HCT116 (cell line): ENCODE data around the gene UACA. TPM values are rescaled to one million over a fixed set of nuclear protein-coding genes. Genes with fewer than 3 reads are reported as not detected.

Experiments used
- ATAC-seq: fragments of 200-7000 bp; cut with Tn5 transposase; 2 replicates; pipeline ENCODE4 v1.9.1; 2020; ENCODE audit warnings: mild to moderate bottlenecking, moderate library complexity
- BruUV-seq: library from RNA; stranded (reverse); fragments of 400-500 nt; replicated peaks from 2 replicates; lab custom pipeline; 2021; lab: Mats Ljungman, UMichigan
- CTCF ChIA-PET: fragments of 300-600 bp; sonication (Branson Sonifier 250); formaldehyde crosslinking; loops from one replicate; lab custom pipeline; 2021; ENCODE audit warnings: antibody characterized with exemption; lab: Charles Lee
- POLR2A ChIA-PET: fragments of 300-600, 350-600 bp; sonication (Branson Sonifier 250); formaldehyde crosslinking; loops from one replicate; lab custom pipeline; 2021; ENCODE audit warnings: antibody characterized with exemption; lab: Charles Lee
- RAD21 ChIA-PET, 2 experiments: fragments of 300-600 bp; sonication (Branson Sonifier 250); formaldehyde crosslinking; loops; one replicate each; lab custom pipeline; 2023; ENCODE audit warnings: low total read pairs in 2 of 2; ENCODE audit not compliant: uncharacterized antibody in 2 of 2, unreplicated experiment in 2 of 2, low non-redundant PET in 1 of 2; lab: Charles Lee
- DNase-seq: peaks from one replicate; pipeline ENCODE4 v3.0.0-alpha.2; 2010; ENCODE audit warnings: low read depth, low spot score
- H2AFZ ChIP-seq: fragments of 200-600 bp; shearing (Covaris generic), sonication (generic); 2 replicates; pipeline ENCODE4 v1.6.1; 2017; ENCODE audit warnings: low read depth, mixed run types, mixed read lengths, antibody characterized with exemption, low read length; ENCODE audit not compliant: poor library complexity, severe bottlenecking
- H3K27ac ChIP-seq: 2 replicates; pipeline ENCODE4 v1.5.1; 2012; ENCODE audit warnings: low read depth, low read length
- H3K27me3 ChIP-seq: fragments of 200-600 bp; sonication (generic); 2 replicates; pipeline ENCODE4 v1.6.1; 2016; ENCODE audit warnings: mixed run types, low read length, mixed read lengths; ENCODE audit not compliant: insufficient read depth
- H3K36me3 ChIP-seq, 2 experiments: fragments of 200-500 bp in 1 of 2; fragments of 200-600 bp in 1 of 2; sonication (Bioruptor generic) in 1 of 2; sonication (generic) in 1 of 2; 2 replicates each; pipeline versions ENCODE4 v1.5.1 to v1.6.1; 2014 to 2016; ENCODE audit warnings: low read length in 2 of 2, inconsistent platforms in 1 of 2, mixed read lengths in 1 of 2, mixed run types in 1 of 2; ENCODE audit not compliant: insufficient read depth in 2 of 2, control insufficient read depth in 1 of 2
- H3K4me1 ChIP-seq, 2 experiments: fragments of 200-600 bp in 1 of 2; sonication (generic) in 1 of 2; 2 replicates each; pipeline versions ENCODE4 v1.5.1 to v1.6.1; 2012 to 2017; ENCODE audit warnings: low read length in 2 of 2, inconsistent platforms in 1 of 2, mild to moderate bottlenecking in 1 of 2, mixed read lengths in 1 of 2, mixed run types in 1 of 2, moderate library complexity in 1 of 2; ENCODE audit not compliant: insufficient read depth in 2 of 2, control insufficient read depth in 1 of 2
- H3K4me2 ChIP-seq: fragments of 200-600 bp; sonication (generic); 2 replicates; pipeline ENCODE4 v1.6.1; 2017; ENCODE audit warnings: mixed run types, low read length, mixed read lengths
- H3K4me3 ChIP-seq, 2 experiments: fragments of 200-600 bp in 1 of 2; sonication (generic) in 1 of 2; replicated peaks in 1 of 2; 2 replicates each; pipeline ENCODE4 v1.5.1; 2011 to 2016; ENCODE audit warnings: low read length in 2 of 2, control low read depth in 1 of 2, low read depth in 1 of 2, mild to moderate bottlenecking in 1 of 2, mixed read lengths in 1 of 2, mixed run types in 1 of 2
- H3K79me2 ChIP-seq: fragments of 200-600 bp; sonication (generic); 2 replicates; pipeline ENCODE4 v1.6.1; 2017; ENCODE audit warnings: mild to moderate bottlenecking, mixed run types, low read length, moderate library complexity, mixed read lengths; ENCODE audit not compliant: insufficient read depth
- H3K9ac ChIP-seq: fragments of 200-600 bp; sonication (generic); 2 replicates; pipeline ENCODE4 v1.6.1; 2016; ENCODE audit warnings: low read length, mixed read lengths
- H3K9me2 ChIP-seq: fragments of 200-600 bp; sonication (generic), shearing (Covaris generic); 2 replicates; pipeline ENCODE4 v1.6.1; 2017; ENCODE audit warnings: mixed run types, mild to moderate bottlenecking, moderate library complexity; ENCODE audit not compliant: insufficient read depth
- H3K9me3 ChIP-seq, 2 experiments: fragments of 200-500 bp in 1 of 2; fragments of 200-600 bp in 1 of 2; sonication (Bioruptor generic) in 1 of 2; sonication (generic) in 1 of 2; 2 replicates each; pipeline ENCODE4 v1.6.1; 2014 to 2017; ENCODE audit warnings: low read length in 2 of 2, mixed read lengths in 2 of 2, inconsistent platforms in 1 of 2, low read depth in 1 of 2, mild to moderate bottlenecking in 1 of 2, mixed run types in 1 of 2, moderate library complexity in 1 of 2; ENCODE audit not compliant: control insufficient read depth in 1 of 2, insufficient read depth in 1 of 2
- H4K20me1 ChIP-seq: fragments of 200-600 bp; sonication (generic), shearing (Covaris generic); 2 replicates; pipeline ENCODE4 v1.6.1; 2017; ENCODE audit warnings: mixed run types, mild to moderate bottlenecking, moderate library complexity; ENCODE audit not compliant: insufficient read depth
- CBX3 ChIP-seq: IDR thresholded peaks from 2 replicates; pipeline ENCODE4 v1.6.1; 2012; ENCODE audit warnings: low read depth
- CEBPB ChIP-seq: IDR thresholded peaks from 2 replicates; pipeline ENCODE4 v1.6.1; 2012; ENCODE audit warnings: low read depth
- EGR1 ChIP-seq: IDR thresholded peaks from 2 replicates; pipeline ENCODE4 v1.6.1; 2012; ENCODE audit warnings: low read depth
- ELF1 ChIP-seq: IDR thresholded peaks from 2 replicates; pipeline ENCODE4 v1.6.1; 2012; ENCODE audit warnings: low read depth, borderline replicate concordance
- EZH2 ChIP-seq: fragments of 200-600 bp; sonication (generic); IDR thresholded peaks from 2 replicates; pipeline ENCODE4 v1.6.1; 2017; ENCODE audit warnings: antibody characterized with exemption, mixed run types
- EZH2phosphoT487 ChIP-seq: fragments of 200-600 bp; IDR thresholded peaks from 2 replicates; pipeline ENCODE4 v1.6.1; 2018; ENCODE audit warnings: antibody characterized with exemption, borderline replicate concordance
- FOSL1 ChIP-seq: IDR thresholded peaks from 2 replicates; pipeline ENCODE4 v1.6.1; 2012; ENCODE audit warnings: low read depth
- JUND ChIP-seq: IDR thresholded peaks from 2 replicates; pipeline ENCODE4 v1.6.1; 2012
- POLR2A ChIP-seq: IDR thresholded peaks from 2 replicates; pipeline ENCODE4 v1.7.0; 2011; ENCODE audit warnings: borderline replicate concordance; ENCODE audit not compliant: insufficient read depth, insufficient read length; ENCODE audit errors: extremely low read depth
- POLR2AphosphoS5 ChIP-seq: IDR thresholded peaks from 2 replicates; pipeline ENCODE4 v1.6.1; 2011; ENCODE audit warnings: mild to moderate bottlenecking, low read depth, low read length, moderate library complexity
- RAD21 ChIP-seq: IDR thresholded peaks from 2 replicates; pipeline ENCODE4 v1.6.1; 2012; ENCODE audit warnings: low read depth, mild to moderate bottlenecking
- SIN3A ChIP-seq: IDR thresholded peaks from 2 replicates; pipeline ENCODE4 v1.6.1; 2012; ENCODE audit warnings: low read depth
- SP1 ChIP-seq: IDR thresholded peaks from 2 replicates; pipeline ENCODE4 v1.6.1; 2012; ENCODE audit warnings: low read depth
- SRF ChIP-seq: IDR thresholded peaks from 2 replicates; pipeline ENCODE4 v1.6.1; 2012; ENCODE audit warnings: low read depth
- TCF7L2 ChIP-seq: IDR thresholded peaks from 2 replicates; pipeline ENCODE4 v1.7.0; 2011; ENCODE audit warnings: borderline replicate concordance, inconsistent platforms; ENCODE audit not compliant: insufficient read depth, insufficient read length; ENCODE audit errors: extremely low read depth
- YY1 ChIP-seq: IDR thresholded peaks from 2 replicates; pipeline ENCODE4 v1.6.1; 2011; ENCODE audit warnings: low read length, low read depth, moderate library complexity, mild to moderate bottlenecking; ENCODE audit not compliant: insufficient replicate concordance; ENCODE audit errors: extremely low read depth
- intact Hi-C: fragments of 100-400 bp; cut with micrococcal nuclease; formaldehyde crosslinking; loops from 2 replicates; pipeline ENCODE4 v1.10.0; 2022
- total RNA-seq: library from RNA; stranded (reverse); gene quantifications from one replicate; pipeline ENCODE4 v1.2.1, GENCODE V29; 2021; ENCODE audit not compliant: unreplicated experiment
- TF ChIP-seq, protein P1 (sequence below): IDR thresholded peaks from 2 replicates; pipeline ENCODE4 v1.6.1; 2012
- TF ChIP-seq, protein P2 (sequence below): IDR thresholded peaks from 2 replicates; pipeline ENCODE4 v1.6.1; 2012
- TF ChIP-seq, protein P3 (sequence below): IDR thresholded peaks from 2 replicates; pipeline ENCODE4 v1.6.1; 2011; ENCODE audit warnings: mild to moderate bottlenecking, low read length, moderate library complexity; ENCODE audit not compliant: insufficient replicate concordance; ENCODE audit errors: extremely low read depth

UACA gene
- total RNA-seq, 1 experiment from 2014 or later: 47.4 TPM

DNA sequence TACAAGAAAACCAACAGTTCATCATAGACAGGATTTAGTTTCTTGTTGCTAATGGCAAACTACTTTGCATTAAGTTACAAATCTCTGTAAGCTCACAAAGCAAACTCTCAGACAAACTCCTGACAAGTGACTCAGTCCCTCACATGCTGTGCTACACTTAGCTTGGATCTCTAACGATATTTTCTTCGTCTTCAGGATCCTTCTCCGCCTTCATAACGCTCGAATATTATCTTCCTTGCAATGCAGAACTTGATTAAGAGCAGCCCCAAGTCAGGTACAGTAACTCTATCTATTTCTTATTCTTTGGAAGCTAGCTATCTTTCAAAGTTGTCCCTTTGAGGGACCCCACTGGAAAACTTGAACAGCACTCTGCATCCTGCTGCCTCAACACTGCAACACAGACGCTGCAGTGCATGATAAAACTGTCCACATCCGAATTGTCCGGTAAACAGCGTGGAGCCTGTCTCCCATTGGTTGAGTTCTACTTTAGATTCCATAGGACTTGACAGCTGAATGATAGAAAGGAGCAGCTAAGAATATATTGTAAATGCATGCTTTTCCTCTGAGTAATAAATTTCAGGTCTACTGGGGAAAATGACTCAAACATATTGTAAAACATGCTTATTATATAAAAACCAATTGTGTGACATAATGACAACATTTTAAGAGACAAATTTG is 61.3 kb downstream of the UACA start:
- no peaks in the 10 kb centered on the region for H3K27me3 ChIP-seq
- H3K36me3 ChIP-seq: no peaks in the 10 kb centered on the region
- no peaks in the 10 kb centered on the region for H3K9me2 ChIP-seq
- H2AFZ ChIP-seq: no peak overlapping the region
- H3K4me2 ChIP-seq: peak overlapping the region; percentile 18; the same call in 1 of the 2 replicates
- peaks cover 3% of the 10 kb centered on the region; the same call in 1 of the 2 replicates for H3K79me2 ChIP-seq
- ATAC-seq (no peak), DNase-seq (no peak)
- H3K27ac ChIP-seq: no peak overlapping the region
- no peaks in the 10 kb centered on the region for H4K20me1 ChIP-seq
- POLR2A ChIA-PET: no interaction called here
- BruUV-seq: no TSS peak
- RAD21 ChIA-PET: no interaction called here
- no peak overlapping the region for H3K9ac ChIP-seq
- H3K4me3 ChIP-seq: no peak overlapping the region
- intact Hi-C loops: no loop called here
- H3K9me3 ChIP-seq: no peaks in the 10 kb centered on the region
- TF ChIP-seq JUND (peak; percentile 19; the same call in 1 of the 2 replicates), ELF1 (no peak), FOSL1 (peak; percentile 26; the same call in 1 of the 2 replicates)
- peaks cover 14 to 49% of the 10 kb centered on the region in 2 experiments; a peak in 3 of 4 replicates for H3K4me1 ChIP-seq
- CTCF ChIA-PET: interaction anchor here (1.4 to 2.7 kb wide), 2 partner anchors 21 to 24 kb away, joined by 3 to 13 read pairs; no protein-coding TSS in a partner anchor

DNA sequence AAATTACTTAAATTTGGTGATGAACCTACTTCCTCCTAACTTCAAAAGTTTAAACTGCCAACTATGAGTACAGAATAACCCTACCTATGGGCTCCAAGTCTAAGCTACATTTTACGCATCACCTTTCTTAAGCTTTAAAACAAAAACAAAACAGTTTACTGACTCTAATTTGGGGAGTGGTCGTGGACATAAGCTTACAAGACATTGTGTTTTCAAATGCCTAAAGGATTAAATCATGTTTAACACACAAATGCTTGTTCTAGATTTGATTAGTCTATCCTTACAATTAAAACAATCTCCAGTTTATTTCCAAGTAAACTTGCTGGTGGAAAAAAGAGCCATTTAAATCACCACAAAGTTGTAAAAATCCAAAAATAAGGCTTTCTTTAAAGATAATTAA is 62.2 kb downstream of the UACA start:
- no peaks in the 10 kb centered on the region for H3K36me3 ChIP-seq
- no peak overlapping the region for H2AFZ ChIP-seq
- ChIA-PET CTCF (interaction anchor here (1.4 kb wide), 1 partner anchor 25 kb away, joined by 3 read pairs; no protein-coding TSS in a partner anchor), POLR2A (no interaction called here), RAD21 (no interaction called here)
- no peak overlapping the region for H3K27ac ChIP-seq
- peaks cover 3% of the 10 kb centered on the region; the same call in 1 of the 2 replicates for H3K79me2 ChIP-seq
- H3K4me3 ChIP-seq: no peak overlapping the region
- H3K9me2 ChIP-seq: no peaks in the 10 kb centered on the region
- intact Hi-C loops: no loop called here
- ATAC-seq (no peak), DNase-seq (no peak)
- no peak overlapping the region for H3K4me2 ChIP-seq
- no peaks in the 10 kb centered on the region for H3K9me3 ChIP-seq
- no peaks in the 10 kb centered on the region for H4K20me1 ChIP-seq
- peaks cover 14 to 49% of the 10 kb centered on the region in 2 experiments; a peak in 3 of 4 replicates for H3K4me1 ChIP-seq
- H3K27me3 ChIP-seq: no peaks in the 10 kb centered on the region
- H3K9ac ChIP-seq: no peak overlapping the region
- BruUV-seq: no TSS peak
- no peak for TF ChIP-seq RAD21
- TF ChIP-seq EZH2: no peak
- TF ChIP-seq CBX3: no peak
- TF ChIP-seq SIN3A: no peak
- no peak for TF ChIP-seq JUND
- TF ChIP-seq YY1: no peak
- TF ChIP-seq, protein P1, sequence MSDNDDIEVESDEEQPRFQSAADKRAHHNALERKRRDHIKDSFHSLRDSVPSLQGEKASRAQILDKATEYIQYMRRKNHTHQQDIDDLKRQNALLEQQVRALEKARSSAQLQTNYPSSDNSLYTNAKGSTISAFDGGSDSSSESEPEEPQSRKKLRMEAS: no peak
- no peak for TF ChIP-seq EZH2phosphoT487
- no peak for TF ChIP-seq SP1
- no peak for TF ChIP-seq EGR1
- no peak for TF ChIP-seq SRF
- TF ChIP-seq CEBPB: no peak
- TF ChIP-seq, protein P2, sequence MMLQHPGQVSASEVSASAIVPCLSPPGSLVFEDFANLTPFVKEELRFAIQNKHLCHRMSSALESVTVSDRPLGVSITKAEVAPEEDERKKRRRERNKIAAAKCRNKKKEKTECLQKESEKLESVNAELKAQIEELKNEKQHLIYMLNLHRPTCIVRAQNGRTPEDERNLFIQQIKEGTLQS: no peak
- TF ChIP-seq TCF7L2: no peak
- TF ChIP-seq, protein P3, sequence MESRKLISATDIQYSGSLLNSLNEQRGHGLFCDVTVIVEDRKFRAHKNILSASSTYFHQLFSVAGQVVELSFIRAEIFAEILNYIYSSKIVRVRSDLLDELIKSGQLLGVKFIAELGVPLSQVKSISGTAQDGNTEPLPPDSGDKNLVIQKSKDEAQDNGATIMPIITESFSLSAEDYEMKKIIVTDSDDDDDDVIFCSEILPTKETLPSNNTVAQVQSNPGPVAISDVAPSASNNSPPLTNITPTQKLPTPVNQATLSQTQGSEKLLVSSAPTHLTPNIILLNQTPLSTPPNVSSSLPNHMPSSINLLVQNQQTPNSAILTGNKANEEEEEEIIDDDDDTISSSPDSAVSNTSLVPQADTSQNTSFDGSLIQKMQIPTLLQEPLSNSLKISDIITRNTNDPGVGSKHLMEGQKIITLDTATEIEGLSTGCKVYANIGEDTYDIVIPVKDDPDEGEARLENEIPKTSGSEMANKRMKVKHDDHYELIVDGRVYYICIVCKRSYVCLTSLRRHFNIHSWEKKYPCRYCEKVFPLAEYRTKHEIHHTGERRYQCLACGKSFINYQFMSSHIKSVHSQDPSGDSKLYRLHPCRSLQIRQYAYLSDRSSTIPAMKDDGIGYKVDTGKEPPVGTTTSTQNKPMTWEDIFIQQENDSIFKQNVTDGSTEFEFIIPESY: no peak
- no peak for TF ChIP-seq POLR2AphosphoS5
- TF ChIP-seq POLR2A: no peak
